Activated CD4-positive, alpha-beta T cell treated with anti-CD3 and anti-CD28 coated beads for 24 hours (primary cell): ENCODE results near the gene RASAL1.

Experiments
- DNase-seq, 2 donors: peaks; one replicate each; pipeline ENCODE4 v3.0.0-alpha.2; 2020; ENCODE audit warnings: low read depth in 2 of 2

Gene RASAL1

GRCh38 chr12:113075137-113075683 is 60.4 kb downstream of the RASAL1 start:
- DNase-seq: no peak

GRCh38 chr12:113073586-113073985 is 62.0 kb downstream of the RASAL1 start:
- no peak for DNase-seq

- DNase-seq: no peak
Observed at GRCh38 chr12:113072136-113072535, 63.4 kb downstream of the RASAL1 start.

- DNase-seq: no peak
Observed at GRCh38 chr12:113071135-113072112, 64.1 kb downstream of the RASAL1 start.

- no peak for DNase-seq
Observed at GRCh38 chr12:113070117-113070906, 65.2 kb downstream of the RASAL1 start.

GRCh38 chr12:113069751-113070116 is 65.8 kb downstream of the RASAL1 start:
- no peak for DNase-seq

- DNase-seq: no peak
Observed at GRCh38 chr12:113069149-113069548, 66.4 kb downstream of the RASAL1 start.

GRCh38 chr12:113067987-113068935 is 67.3 kb downstream of the RASAL1 start:
- no peak for DNase-seq

- no peak for DNase-seq
Observed at GRCh38 chr12:113066813-113067400, 68.7 kb downstream of the RASAL1 start.

- DNase-seq: no peak
Observed at GRCh38 chr12:113065126-113066007, 70.2 kb downstream of the RASAL1 start.

GRCh38 chr12:113064395-113065125 is 71.0 kb downstream of the RASAL1 start:
- no peak for DNase-seq

- no peak for DNase-seq
Observed at GRCh38 chr12:113063396-113064350, 71.9 kb downstream of the RASAL1 start.

GRCh38 chr12:113062502-113063395 is 72.8 kb downstream of the RASAL1 start:
- DNase-seq: no peak

- no peak for DNase-seq
Observed at GRCh38 chr12:113061061-113061694, 74.4 kb downstream of the RASAL1 start.

GRCh38 chr12:113060336-113060960 is 75.1 kb downstream of the RASAL1 start:
- no peak for DNase-seq

- DNase-seq: no peak
Observed at GRCh38 chr12:113059071-113059595, 76.4 kb downstream of the RASAL1 start.
